HCT116 (cell line): ENCODE results near the gene CARMIL1.

Experiments used
- CEBPB ChIP-seq: IDR thresholded peaks from 2 replicates; pipeline ENCODE4 v1.6.1; 2012; ENCODE audit warnings: low read depth
- EZH2 ChIP-seq: fragments of 200-600 bp; sonication (generic); IDR thresholded peaks from 2 replicates; pipeline ENCODE4 v1.6.1; 2017; ENCODE audit warnings: antibody characterized with exemption, mixed run types
- EZH2phosphoT487 ChIP-seq: fragments of 200-600 bp; IDR thresholded peaks from 2 replicates; pipeline ENCODE4 v1.6.1; 2018; ENCODE audit warnings: antibody characterized with exemption, borderline replicate concordance
- POLR2AphosphoS5 ChIP-seq: IDR thresholded peaks from 2 replicates; pipeline ENCODE4 v1.6.1; 2011; ENCODE audit warnings: mild to moderate bottlenecking, low read depth, low read length, moderate library complexity
- TF ChIP-seq, protein P1 (sequence below): IDR thresholded peaks from 2 replicates; pipeline ENCODE4 v1.6.1; 2012
- TF ChIP-seq, protein P2 (sequence below), 3 experiments: fragments of 200-600 bp in 1 of 3; sonication (generic) in 1 of 3; IDR thresholded peaks in 2 of 3; conservative IDR thresholded peaks in 1 of 3; 2 replicates each; pipeline ENCODE4 v1.5.1; 2012 to 2017; ENCODE audit warnings: low read depth in 2 of 3, low read length in 2 of 3, antibody characterized with exemption in 1 of 3, borderline replicate concordance in 1 of 3, control low read depth in 1 of 3, mild to moderate bottlenecking in 1 of 3, mixed read lengths in 1 of 3, mixed run types in 1 of 3, moderate library complexity in 1 of 3; ENCODE audit not compliant: insufficient read depth in 1 of 3

DNA sequence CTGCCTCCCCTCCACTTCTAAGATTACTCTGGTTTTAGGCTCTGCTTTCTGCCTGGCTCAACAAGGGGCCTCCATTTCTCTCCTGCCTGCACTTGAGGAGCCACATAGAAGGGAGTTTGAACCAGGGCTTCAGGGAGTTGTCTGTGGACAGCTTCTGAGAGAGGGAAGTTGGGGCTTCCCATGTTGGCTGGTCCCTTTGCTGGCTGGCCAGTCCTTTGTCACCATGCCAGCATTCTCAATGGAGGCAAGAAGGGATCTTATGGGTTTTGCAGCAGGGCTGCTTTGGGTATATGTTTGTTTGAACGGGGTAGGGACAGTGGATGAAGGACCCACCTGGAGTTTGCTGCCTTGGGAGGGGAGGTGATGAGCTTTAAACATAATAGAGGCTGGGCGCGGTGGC lies 124.9 kb downstream of the CARMIL1 start:
- TF ChIP-seq, protein P1, sequence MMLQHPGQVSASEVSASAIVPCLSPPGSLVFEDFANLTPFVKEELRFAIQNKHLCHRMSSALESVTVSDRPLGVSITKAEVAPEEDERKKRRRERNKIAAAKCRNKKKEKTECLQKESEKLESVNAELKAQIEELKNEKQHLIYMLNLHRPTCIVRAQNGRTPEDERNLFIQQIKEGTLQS: no peak
- TF ChIP-seq, protein P2, sequence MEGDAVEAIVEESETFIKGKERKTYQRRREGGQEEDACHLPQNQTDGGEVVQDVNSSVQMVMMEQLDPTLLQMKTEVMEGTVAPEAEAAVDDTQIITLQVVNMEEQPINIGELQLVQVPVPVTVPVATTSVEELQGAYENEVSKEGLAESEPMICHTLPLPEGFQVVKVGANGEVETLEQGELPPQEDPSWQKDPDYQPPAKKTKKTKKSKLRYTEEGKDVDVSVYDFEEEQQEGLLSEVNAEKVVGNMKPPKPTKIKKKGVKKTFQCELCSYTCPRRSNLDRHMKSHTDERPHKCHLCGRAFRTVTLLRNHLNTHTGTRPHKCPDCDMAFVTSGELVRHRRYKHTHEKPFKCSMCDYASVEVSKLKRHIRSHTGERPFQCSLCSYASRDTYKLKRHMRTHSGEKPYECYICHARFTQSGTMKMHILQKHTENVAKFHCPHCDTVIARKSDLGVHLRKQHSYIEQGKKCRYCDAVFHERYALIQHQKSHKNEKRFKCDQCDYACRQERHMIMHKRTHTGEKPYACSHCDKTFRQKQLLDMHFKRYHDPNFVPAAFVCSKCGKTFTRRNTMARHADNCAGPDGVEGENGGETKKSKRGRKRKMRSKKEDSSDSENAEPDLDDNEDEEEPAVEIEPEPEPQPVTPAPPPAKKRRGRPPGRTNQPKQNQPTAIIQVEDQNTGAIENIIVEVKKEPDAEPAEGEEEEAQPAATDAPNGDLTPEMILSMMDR (IDR thresholded peaks at IDR 0.05 in 2 of 3, conservative IDR thresholded peaks at IDR 0.05 in 1 of 3; ENCODE audit: borderline replicate concordance in 1 of 3, insufficient read depth in 1 of 3, low read depth in 2 of 3, low read length in 2 of 3): no peak
- TF ChIP-seq EZH2: no peak
- no peak for TF ChIP-seq POLR2AphosphoS5
- TF ChIP-seq CEBPB: no peak
- TF ChIP-seq EZH2phosphoT487: no peak
